Mesothelial cell of epicardium (in vitro differentiated cells): ENCODE results near the gene NUDCD2. TPM values are rescaled to one million over a fixed set of nuclear protein-coding genes. Genes with fewer than 3 reads are reported as not detected.
A peak's percentile ranks its signal among the peaks of the same experiment; 100 is the strongest.

Experiments used
- DNase-seq, 2 experiments: peaks; one replicate each; pipeline ENCODE4 v3.0.0; 2021; ENCODE audit warnings: low spot score in 2 of 2; ENCODE audit not compliant: unreplicated experiment in 2 of 2
- H3K27ac Mint-ChIP-seq: 2 replicates; pipeline ENCODE4 v1.8.0; 2021; ENCODE audit warnings: mixed read lengths
- H3K27me3 Mint-ChIP-seq: 2 replicates; pipeline ENCODE4 v1.8.0; 2021; ENCODE audit warnings: low read depth, mixed read lengths
- H3K36me3 Mint-ChIP-seq: 2 replicates; pipeline ENCODE4 v1.8.0; 2021; ENCODE audit warnings: mixed read lengths
- H3K4me1 Mint-ChIP-seq: 2 replicates; pipeline ENCODE4 v1.8.0; 2021; ENCODE audit warnings: mixed read lengths
- H3K4me3 Mint-ChIP-seq: 2 replicates; pipeline ENCODE4 v1.8.0; 2021; ENCODE audit warnings: mild to moderate bottlenecking, moderate library complexity, mixed read lengths
- H3K9me3 Mint-ChIP-seq: 2 replicates; pipeline ENCODE4 v1.8.0; 2021; ENCODE audit warnings: mixed read lengths
- CTCF ChIP-seq: fragments of 200-600 bp; sonication (generic); IDR thresholded peaks from one replicate; pipeline ENCODE4 v1.5.0; 2021; ENCODE audit warnings: antibody characterized with exemption; ENCODE audit not compliant: unreplicated experiment
- total RNA-seq: library from RNA; stranded (reverse); gene quantifications from 3 replicates; pipeline ENCODE4 v1.2.1, GENCODE V29; 2021

Gene NUDCD2
- total RNA-seq, 1 donor from 2014 or later = 32.1 TPM

DNA sequence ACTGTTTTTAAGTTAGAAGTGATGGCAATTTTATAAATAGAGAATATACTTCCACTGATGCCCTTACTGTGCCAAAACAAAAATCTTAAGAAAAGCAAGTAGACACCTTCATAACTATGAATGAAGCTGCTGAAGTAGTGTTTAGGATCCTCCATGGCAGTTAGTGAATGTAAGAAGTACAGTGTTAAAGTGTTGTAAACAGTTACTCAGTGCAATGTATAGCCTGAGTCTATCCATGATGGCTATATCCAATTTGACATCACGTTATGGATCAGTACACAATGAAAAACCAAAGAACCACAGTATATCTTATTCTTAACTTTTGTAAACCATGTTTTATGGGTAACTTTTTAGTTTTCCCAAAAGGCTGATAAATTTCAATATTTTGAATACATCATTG lies 15.4 kb downstream of the NUDCD2 start:
- no peak for DNase-seq
- no peak for TF ChIP-seq CTCF
- H3K4me1 Mint-ChIP-seq = peaks cover 16% of the 10 kb centered on the region
- no peak overlapping the region for H3K4me3 Mint-ChIP-seq
- H3K9me3 Mint-ChIP-seq = peaks cover 16% of the 10 kb centered on the region
- H3K36me3 Mint-ChIP-seq = peaks cover 49% of the 10 kb centered on the region
- no peaks in the 10 kb centered on the region for H3K27me3 Mint-ChIP-seq
- no peak overlapping the region for H3K27ac Mint-ChIP-seq

DNA sequence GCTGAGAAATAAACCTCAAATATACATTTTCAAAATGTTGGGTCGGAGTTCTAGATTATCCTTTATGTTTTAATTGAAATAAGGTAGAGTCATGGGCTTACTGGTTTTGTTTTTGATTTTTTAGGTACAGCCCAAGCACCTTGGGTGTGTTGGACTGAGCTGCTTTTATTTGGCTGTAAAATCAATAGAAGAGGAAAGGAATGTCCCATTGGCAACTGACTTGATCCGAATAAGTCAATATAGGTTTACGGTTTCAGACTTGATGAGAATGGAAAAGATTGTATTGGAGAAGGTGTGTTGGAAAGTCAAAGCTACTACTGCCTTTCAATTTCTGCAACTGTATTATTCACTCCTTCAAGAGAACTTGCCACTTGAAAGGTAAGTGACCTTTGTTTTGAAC lies 18.9 kb downstream of the NUDCD2 start:
- H3K27me3 Mint-ChIP-seq = no peaks in the 10 kb centered on the region
- peaks cover 35% of the 10 kb centered on the region for H3K4me1 Mint-ChIP-seq
- DNase-seq = no peak
- H3K27ac Mint-ChIP-seq = no peak overlapping the region
- TF ChIP-seq CTCF = no peak
- peaks cover 17% of the 10 kb centered on the region for H3K36me3 Mint-ChIP-seq
- H3K4me3 Mint-ChIP-seq = no peak overlapping the region
- no peaks in the 10 kb centered on the region for H3K9me3 Mint-ChIP-seq

DNA sequence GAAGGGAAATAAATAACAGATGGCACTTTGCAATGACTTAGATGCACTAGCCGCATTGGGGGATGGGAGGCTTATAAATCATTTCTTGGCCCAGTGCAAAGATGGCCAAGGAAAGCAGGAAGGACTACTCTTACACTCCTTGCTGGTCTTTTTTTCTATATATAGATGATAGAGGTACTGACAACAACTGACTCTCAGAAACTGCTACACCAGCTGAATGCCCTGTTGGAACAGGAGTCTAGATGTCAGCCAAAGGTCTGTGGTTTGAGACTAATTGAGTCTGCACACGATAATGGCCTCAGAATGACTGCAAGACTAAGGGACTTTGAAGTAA lies 20.8 kb downstream of the NUDCD2 start:
- Mint-ChIP-seq H3K4me3 (peak overlapping the region; percentile 87), H3K4me1 (peaks cover 44% of the 10 kb centered on the region), H3K27ac (peak overlapping the region; percentile 96), H3K27me3 (no peaks in the 10 kb centered on the region), H3K36me3 (peaks cover 13% of the 10 kb centered on the region), H3K9me3 (no peaks in the 10 kb centered on the region)
- no peak for TF ChIP-seq CTCF
- DNase-seq = no peak

DNA sequence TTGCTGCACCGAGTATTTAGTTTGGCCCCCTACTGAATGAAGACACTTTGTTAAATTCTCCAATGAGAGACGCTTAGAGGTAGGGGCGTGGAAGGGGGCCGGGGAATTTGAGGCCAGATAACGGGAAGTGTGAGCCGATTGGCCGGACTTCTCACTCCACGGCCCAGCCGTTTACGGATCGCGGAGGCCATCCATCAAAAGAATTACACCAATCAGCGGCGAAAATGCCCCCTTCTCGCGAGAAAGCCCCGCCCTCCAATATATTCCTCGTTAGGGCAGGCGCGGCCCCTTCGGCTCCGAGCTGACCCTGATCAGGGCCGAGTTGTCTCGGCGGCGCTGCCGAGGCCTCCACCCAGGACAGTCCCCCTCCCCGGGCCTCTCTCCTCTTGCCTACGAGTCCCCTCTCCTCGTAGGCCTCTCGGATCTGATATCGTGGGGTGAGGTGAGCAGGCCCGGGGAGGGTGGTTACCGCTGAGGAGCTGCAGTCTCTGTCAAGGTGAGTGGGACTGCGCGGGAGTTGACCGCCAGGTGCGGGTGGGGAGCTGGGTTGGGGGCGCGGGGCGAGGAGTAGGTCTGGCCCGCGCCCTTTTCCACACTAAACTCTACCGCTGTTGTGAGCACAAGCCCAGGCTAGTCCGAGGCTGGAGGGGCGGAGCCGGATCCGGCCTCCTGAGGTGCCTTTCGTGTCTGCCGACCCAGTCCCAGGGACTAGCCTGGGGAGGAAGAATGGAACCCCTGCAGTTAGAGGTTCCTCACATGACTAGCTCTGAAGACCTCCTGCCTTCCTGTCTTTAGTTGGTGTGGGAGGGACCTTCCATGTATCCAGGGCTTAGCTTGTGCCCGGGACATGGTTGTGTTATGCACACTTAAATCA lies 22.4 kb downstream of the NUDCD2 start, which contains the start of gene CCNG1:
Gene CCNG1 (plus strand): TSS at position 287 of the 874 bp plus-strand sequence. CDS start 1,662 bp downstream, outside the sequence.
- Mint-ChIP-seq H3K27ac (peak within 1 kb of the TSS; percentile 96), H3K4me3 (peak within 1 kb of the TSS; percentile 87), H3K4me1 (peaks cover 44% of the 10 kb centered on the region), H3K36me3 (peaks cover 13% of the 10 kb centered on the region), H3K9me3 (no peaks in the 10 kb centered on the region), H3K27me3 (no peaks in the 10 kb centered on the region)
- DNase-seq = peak; percentile 76 to 90
- no peak for TF ChIP-seq CTCF

GRCh38 chr5:163437011-163437308 lies 22.9 kb downstream of the NUDCD2 start:
- peak overlapping the region; percentile 87 for H3K4me3 Mint-ChIP-seq
- no peaks in the 10 kb centered on the region for H3K27me3 Mint-ChIP-seq
- H3K27ac Mint-ChIP-seq = peak overlapping the region; percentile 96
- DNase-seq = no peak
- H3K9me3 Mint-ChIP-seq = no peaks in the 10 kb centered on the region
- H3K36me3 Mint-ChIP-seq = peaks cover 7% of the 10 kb centered on the region
- TF ChIP-seq CTCF = no peak
- peaks cover 44% of the 10 kb centered on the region for H3K4me1 Mint-ChIP-seq
